ENCODE data around the gene PPP1CC. TPM values are rescaled to one million over a fixed set of nuclear protein-coding genes. Genes with fewer than 3 reads are reported as not detected.

PPP1CC gene
- polyA plus RNA-seq, 1 donor from 2014 or later: 188 TPM

DNA sequence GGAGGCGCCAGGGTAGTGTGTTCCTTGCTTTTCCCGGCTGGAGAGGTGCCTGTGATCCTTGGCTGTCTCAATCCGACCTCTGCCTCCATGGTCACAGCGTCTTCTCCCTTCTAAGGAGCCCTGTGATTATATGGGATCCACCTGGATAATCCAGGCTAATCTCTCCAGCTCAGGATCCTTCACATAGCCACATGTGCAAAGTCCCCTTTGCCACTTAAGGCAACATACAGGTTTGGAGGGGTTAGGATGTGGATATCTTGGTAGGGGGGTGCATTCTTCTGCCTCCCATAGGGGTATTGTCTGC, 52.6 kb downstream of the PPP1CC start:
- H3K9me2 ChIP-seq (ENCODE audit: insufficient read depth, low read length): no peaks in the 10 kb centered on the region
- H3K4me3 ChIP-seq (ENCODE audit: low read length): no peak overlapping the region
- no peak overlapping the region for H2AFZ ChIP-seq (ENCODE audit: low read depth, low read length)

DNA sequence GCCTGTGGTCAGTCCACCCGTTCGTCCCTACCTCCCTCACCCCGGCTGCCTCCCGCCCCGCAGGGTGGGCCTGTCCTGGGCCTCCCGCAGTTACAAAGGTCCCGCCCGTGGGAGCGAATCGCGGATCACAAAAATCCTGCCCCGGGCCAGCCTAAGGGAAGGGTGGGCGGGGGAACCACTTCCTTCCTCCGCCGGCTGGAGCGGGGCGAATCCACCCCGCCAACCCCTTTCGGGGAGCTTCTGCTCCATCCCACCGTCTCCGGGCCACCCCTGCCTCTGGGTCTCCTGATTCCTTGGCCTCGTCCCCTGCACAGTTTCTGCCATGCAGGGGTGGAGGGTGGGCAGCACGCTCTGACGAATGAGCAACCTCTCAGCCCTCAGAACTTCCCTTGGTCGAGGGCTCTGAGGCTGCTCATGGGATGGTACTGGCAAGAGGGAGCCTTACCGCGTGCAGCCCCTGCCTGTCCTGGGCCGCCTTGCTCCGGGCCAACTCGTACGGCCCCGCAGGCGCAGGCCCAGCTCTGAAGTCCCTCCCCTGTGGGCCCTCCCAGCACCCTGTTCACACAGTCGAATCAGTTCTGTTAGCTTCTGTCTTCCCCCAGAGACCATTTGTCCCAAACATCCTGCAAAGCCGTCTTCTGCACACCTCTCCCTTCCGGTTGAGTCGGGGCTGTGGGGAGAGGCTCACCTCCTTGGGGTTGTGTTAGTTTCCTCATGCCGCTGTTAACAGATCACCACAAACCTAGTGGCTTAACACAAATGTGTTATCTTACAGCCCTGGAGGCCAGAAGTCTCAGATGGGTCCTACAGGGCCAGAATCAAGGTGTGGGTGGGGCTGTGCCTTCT, 53.2 kb downstream of the PPP1CC start:
- Histone ChIP-seq H3K9me3 (ENCODE audit: low read length) (no peaks in the 10 kb centered on the region), H3K27ac (ENCODE audit: low read length) (no peak overlapping the region), H2AFZ (ENCODE audit: low read depth, low read length) (no peak overlapping the region), H3F3A (ENCODE audit: insufficient read depth, low read length, poor library complexity, severe bottlenecking) (no peaks in the 10 kb centered on the region), H3K79me2 (replicated peaks; ENCODE audit: insufficient read depth, low read length) (no peaks in the 10 kb centered on the region), H3K4me3 (ENCODE audit: low read length) (no peak overlapping the region), H4K20me1 (ENCODE audit: insufficient read depth) (no peaks in the 10 kb centered on the region), H3K9me2 (ENCODE audit: insufficient read depth, low read length) (no peaks in the 10 kb centered on the region), H3K9ac (ENCODE audit: low read length) (no peak overlapping the region), H3K4me2 (ENCODE audit: low read length) (no peak overlapping the region), H3K27me3 (ENCODE audit: insufficient read depth, low read depth, low read length) (peaks cover 21% of the 10 kb centered on the region), H3K36me3 (ENCODE audit: insufficient read depth, low read length) (no peaks in the 10 kb centered on the region)
- TF ChIP-seq EP300 (conservative IDR thresholded peaks at IDR 0.05; ENCODE audit: poor library complexity, severe bottlenecking): no peak

More for the DNA sequence above, 52.6 kb downstream of the PPP1CC start:
- Histone ChIP-seq H3F3A (ENCODE audit: insufficient read depth, low read length, poor library complexity, severe bottlenecking) (no peaks in the 10 kb centered on the region), H4K20me1 (ENCODE audit: insufficient read depth) (no peaks in the 10 kb centered on the region), H3K79me2 (replicated peaks; ENCODE audit: insufficient read depth, low read length) (no peaks in the 10 kb centered on the region), H3K9me3 (ENCODE audit: low read length) (no peaks in the 10 kb centered on the region), H3K9ac (ENCODE audit: low read length) (no peak overlapping the region), H3K27me3 (ENCODE audit: insufficient read depth, low read depth, low read length) (peaks cover 21% of the 10 kb centered on the region), H3K36me3 (ENCODE audit: insufficient read depth, low read length) (no peaks in the 10 kb centered on the region), H3K27ac (ENCODE audit: low read length) (no peak overlapping the region), H3K4me2 (ENCODE audit: low read length) (no peak overlapping the region)
- TF ChIP-seq EZH2 (IDR thresholded peaks at IDR 0.05; ENCODE audit: borderline replicate concordance, insufficient read depth, low read length, poor library complexity, severe bottlenecking): no peak
- TF ChIP-seq EP300 (conservative IDR thresholded peaks at IDR 0.05; ENCODE audit: poor library complexity, severe bottlenecking): no peak
- no peak for TF ChIP-seq SMC3 (conservative IDR thresholded peaks at IDR 0.05; ENCODE audit: poor library complexity)
- TF ChIP-seq MXI1 (conservative IDR thresholded peaks at IDR 0.05; ENCODE audit: poor library complexity, severe bottlenecking): no peak
- no peak for TF ChIP-seq RAD21 (conservative IDR thresholded peaks at IDR 0.05)
- TF ChIP-seq POLR2AphosphoS5 (IDR thresholded peaks at IDR 0.05): no peak
- TF ChIP-seq TAF1 (IDR thresholded peaks at IDR 0.05; ENCODE audit: low read depth): no peak
- TF ChIP-seq, protein P1, sequence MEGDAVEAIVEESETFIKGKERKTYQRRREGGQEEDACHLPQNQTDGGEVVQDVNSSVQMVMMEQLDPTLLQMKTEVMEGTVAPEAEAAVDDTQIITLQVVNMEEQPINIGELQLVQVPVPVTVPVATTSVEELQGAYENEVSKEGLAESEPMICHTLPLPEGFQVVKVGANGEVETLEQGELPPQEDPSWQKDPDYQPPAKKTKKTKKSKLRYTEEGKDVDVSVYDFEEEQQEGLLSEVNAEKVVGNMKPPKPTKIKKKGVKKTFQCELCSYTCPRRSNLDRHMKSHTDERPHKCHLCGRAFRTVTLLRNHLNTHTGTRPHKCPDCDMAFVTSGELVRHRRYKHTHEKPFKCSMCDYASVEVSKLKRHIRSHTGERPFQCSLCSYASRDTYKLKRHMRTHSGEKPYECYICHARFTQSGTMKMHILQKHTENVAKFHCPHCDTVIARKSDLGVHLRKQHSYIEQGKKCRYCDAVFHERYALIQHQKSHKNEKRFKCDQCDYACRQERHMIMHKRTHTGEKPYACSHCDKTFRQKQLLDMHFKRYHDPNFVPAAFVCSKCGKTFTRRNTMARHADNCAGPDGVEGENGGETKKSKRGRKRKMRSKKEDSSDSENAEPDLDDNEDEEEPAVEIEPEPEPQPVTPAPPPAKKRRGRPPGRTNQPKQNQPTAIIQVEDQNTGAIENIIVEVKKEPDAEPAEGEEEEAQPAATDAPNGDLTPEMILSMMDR (IDR thresholded peaks at IDR 0.05; ENCODE audit: poor library complexity, severe bottlenecking): no peak
- TF ChIP-seq, protein P2, sequence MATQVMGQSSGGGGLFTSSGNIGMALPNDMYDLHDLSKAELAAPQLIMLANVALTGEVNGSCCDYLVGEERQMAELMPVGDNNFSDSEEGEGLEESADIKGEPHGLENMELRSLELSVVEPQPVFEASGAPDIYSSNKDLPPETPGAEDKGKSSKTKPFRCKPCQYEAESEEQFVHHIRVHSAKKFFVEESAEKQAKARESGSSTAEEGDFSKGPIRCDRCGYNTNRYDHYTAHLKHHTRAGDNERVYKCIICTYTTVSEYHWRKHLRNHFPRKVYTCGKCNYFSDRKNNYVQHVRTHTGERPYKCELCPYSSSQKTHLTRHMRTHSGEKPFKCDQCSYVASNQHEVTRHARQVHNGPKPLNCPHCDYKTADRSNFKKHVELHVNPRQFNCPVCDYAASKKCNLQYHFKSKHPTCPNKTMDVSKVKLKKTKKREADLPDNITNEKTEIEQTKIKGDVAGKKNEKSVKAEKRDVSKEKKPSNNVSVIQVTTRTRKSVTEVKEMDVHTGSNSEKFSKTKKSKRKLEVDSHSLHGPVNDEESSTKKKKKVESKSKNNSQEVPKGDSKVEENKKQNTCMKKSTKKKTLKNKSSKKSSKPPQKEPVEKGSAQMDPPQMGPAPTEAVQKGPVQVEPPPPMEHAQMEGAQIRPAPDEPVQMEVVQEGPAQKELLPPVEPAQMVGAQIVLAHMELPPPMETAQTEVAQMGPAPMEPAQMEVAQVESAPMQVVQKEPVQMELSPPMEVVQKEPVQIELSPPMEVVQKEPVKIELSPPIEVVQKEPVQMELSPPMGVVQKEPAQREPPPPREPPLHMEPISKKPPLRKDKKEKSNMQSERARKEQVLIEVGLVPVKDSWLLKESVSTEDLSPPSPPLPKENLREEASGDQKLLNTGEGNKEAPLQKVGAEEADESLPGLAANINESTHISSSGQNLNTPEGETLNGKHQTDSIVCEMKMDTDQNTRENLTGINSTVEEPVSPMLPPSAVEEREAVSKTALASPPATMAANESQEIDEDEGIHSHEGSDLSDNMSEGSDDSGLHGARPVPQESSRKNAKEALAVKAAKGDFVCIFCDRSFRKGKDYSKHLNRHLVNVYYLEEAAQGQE (IDR thresholded peaks at IDR 0.05; ENCODE audit: borderline replicate concordance): no peak

All from neural cell (in vitro differentiated cells).